Measurements from ENCODE around the gene SLC25A40.
"Not testable (repeated sequence)": the region's sequence is repeated elsewhere in the genome, so short reads cannot be mapped to it uniquely, and the experiment has no call there.

SLC25A40 gene, protein sequence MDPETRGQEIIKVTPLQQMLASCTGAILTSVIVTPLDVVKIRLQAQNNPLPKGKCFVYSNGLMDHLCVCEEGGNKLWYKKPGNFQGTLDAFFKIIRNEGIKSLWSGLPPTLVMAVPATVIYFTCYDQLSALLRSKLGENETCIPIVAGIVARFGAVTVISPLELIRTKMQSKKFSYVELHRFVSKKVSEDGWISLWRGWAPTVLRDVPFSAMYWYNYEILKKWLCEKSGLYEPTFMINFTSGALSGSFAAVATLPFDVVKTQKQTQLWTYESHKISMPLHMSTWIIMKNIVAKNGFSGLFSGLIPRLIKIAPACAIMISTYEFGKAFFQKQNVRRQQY

DNA sequence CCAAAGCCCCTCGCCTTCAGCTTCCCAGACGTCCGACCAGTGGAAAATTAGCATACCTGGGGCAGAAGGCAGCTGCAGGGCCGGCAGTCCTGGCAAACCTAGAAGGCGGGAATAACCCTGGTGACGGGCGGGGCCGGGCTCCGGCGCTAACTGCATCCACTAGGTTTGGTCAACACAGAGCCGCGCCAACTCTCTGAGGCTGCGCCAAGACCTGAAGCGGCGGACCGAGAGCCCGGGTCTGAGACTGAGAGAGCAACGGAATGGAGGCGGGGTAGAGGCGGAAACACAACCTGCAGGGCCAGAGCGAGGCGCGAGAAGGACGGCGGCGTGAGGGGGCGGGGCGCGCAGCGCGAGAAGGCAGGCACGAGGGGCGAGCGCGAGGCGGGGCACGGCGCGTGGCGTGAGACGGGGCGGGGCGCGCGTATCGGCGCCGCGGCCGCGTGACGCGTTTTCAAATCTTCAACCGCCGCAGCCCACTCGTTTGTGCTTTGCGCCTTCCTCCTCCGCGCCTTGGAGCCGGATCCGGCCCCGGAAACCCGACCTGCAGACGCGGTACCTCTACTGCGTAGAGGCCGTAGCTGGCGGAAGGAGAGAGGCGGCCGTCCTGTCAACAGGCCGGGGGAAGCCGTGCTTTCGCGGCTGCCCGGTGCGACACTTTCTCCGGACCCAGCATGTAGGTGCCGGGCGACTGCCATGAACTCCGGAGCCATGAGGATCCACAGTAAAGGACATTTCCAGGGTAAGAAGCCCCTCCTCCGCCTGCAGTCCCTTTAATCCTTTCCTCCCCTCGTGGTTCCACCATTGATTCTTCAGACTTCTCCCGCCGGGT is at the start of gene SLC25A40, which contains the start of gene DBF4:
Gene SLC25A40 (minus strand): TSS at position 321 of the 829 bp plus-strand sequence. CDS start 17,633 bp downstream, outside the sequence.
Gene DBF4 (plus strand): TSS at position 454 of the 829 bp plus-strand sequence. CDS start 240 bp downstream, at position 694.
- peak; percentile 52 to 94 (median 86) for DNase-seq

DNA sequence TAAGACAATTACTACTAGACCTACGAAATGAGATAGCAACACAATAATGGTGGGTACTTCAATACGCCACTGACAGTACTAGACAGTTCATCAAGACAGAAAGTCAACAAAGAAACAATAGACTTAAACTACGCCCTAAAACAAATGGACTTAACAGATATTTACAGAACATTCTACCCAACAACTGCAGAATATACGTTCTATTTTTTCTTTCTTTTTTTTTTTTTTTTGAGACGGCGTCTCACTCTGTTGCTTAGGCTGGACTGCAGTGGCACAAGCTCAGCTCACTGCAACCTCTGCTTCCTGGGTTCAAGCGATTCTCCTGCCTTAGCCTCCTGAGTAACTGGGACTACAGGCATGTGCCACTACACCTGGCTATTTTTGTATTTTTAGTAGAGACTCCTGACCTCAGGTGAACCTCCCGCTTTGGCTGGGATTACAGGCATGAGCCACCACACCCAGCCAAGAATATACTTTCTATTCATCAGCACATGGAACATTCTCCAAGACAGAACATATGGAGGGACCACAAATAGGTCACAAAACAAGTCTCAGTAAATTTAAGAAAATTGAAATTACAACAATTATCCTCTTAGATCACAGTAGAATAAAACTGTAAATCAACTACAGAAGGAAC is 46.7 kb upstream of the SLC25A40 start:
- DNase-seq: not testable (repeated sequence)

DNA sequence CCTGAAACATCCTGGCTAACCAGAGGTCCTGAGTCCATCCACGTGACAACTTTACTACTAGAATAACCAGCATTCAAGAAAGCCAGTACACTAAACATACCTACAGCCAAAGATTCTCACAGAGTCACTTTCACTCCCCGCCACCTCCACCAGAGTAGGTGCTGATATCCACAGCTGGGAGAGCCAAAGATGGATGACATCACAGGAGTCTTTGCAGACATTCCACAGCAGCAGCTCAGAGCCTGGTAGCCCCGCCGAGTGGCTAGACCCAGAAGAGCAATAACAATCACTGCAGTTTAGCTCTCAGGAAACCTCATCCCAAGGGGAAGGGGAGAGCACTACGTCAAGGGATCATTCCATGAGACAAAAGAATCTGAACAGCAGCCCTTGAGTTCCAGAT is 44.4 kb upstream of the SLC25A40 start:
- no peak for DNase-seq

DNA sequence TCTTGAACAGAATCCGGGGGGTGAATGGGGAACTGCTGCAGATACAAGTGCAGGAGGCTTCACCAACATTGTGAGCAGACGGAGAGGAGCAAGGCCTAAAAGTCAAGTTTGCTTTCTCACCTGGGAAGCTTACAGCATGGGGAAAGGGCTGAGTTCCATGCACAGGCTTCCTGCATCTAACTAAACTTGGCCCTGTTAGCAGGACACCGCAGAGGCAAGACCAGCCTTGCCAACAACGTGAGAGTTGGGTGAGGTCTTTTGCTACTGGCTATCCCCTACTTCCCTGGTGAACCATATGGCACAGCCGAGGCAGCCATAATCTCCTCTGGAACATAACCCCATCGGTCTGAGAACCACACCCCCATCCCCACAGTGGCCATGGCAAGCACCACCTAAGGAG is 43.7 kb upstream of the SLC25A40 start:
- no peak for DNase-seq

DNA sequence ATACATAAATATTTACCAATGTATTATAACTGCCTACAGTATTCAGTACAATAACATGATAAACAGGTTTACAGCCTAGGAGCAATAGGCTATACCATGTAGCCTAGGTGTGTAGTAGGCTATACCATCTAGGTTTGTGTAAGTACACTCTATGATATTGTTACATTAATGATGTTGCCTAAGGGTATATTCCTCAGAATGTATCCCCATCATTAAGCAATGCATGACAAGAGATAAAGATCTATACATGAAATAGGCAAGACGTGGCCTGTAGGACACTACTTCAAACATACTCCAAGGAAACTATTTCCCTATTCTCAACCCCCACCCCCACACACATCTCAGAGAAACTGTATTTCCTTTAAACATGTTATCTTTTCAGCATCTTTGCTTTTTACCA is 42.6 kb upstream of the SLC25A40 start:
- no peak for DNase-seq

DNA sequence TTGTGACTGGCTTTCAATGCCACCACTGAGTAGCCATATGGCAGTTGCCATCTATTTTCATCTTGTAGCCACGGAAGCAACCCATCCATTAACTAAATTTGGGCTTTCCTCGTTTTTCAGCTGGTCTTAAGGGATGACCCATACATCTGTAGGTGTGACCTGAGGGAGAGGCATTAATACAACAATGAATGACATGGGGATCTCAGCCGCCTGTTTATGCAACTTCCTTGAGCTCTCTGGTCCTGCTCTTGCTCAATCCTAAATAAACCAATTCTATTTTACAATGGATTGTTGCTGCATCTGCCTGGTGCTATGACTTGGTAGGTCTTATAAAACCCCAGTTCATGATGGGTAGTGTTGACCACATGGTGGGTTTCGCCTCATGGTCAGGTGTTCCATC is 36.0 kb upstream of the SLC25A40 start:
- DNase-seq: no peak

DNA sequence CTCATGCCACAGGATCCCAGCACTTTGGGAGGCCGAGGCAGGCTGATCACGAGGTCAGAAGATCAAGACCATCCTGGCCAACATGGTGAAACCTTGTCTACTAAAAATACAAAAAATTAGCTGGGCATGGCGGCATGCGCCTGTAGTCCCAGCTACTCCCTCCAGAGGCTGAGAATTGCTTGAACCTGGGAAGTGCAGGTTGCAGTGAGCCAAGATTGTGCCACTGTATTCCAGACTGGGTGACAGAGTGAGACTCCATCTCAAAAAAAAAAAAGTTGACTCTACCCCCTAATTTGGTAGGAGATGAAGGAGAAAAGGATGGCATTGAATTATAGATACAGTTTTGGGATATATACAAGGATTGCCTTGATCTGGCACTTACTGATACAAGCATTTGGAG is 32.7 kb upstream of the SLC25A40 start:
- not testable (repeated sequence) for DNase-seq

DNA sequence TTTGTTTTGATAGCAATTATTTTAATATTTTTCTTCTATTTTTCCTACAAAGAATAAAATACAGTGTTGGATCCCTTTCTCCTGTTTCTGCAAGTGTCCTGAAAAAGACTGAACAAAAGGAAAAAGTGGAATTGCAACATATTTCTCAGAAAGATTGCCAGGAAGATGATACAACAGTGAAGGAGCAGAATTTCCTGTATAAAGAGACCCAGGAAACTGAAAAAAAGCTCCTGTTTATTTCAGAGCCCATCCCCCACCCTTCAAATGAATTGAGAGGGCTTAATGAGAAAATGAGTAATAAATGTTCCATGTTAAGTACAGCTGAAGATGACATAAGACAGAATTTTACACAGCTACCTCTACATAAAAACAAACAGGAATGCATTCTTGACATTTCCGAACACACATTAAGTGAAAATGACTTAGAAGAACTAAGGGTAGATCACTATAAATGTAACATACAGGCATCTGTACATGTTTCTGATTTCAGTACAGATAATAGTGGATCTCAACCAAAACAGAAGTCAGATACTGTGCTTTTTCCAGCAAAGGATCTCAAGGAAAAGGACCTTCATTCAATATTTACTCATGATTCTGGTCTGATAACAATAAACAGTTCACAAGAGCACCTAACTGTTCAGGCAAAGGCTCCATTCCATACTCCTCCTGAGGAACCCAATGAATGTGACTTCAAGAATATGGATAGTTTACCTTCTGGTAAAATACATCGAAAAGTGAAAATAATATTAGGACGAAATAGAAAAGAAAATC is 31.2 kb upstream of the SLC25A40 start:
- DNase-seq: not testable (repeated sequence)

DNA sequence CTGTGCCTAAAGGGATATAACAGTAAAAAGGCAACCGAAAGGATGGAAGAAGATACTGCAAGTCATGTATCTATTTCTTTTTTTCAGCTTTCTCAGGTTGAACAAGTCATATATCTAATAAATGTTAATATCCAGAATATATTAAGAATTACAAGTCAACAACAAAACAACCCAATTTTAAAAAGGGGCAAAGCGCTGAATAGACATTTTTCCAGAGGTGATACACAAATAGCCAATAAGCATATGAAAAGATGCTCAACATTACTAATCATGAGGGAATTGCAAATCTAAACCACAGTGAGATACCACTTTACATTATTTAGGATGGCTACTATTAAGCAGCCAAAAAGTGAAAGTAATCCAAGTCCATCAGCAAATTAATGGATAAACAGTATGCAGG is 23.1 kb upstream of the SLC25A40 start:
- no peak for DNase-seq

DNA sequence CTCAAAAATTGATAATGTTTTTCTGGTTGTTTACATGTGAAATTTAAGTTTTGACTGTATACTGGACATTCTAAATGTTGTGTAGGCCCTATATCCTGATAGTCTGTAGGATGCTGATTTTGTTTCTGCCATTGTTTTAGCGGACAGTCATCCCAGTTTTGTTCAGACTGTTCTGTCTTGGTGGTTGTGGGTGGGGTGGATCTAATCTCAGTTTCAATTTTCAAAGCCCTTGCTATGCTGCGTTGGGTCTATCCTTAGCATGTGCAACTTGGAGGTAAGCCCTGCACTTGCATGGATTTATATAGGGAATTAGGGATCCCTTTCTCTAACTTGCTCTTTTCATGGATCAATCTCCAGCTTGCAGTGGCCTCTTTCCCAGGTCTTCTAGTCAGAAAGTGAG is 19.2 kb upstream of the SLC25A40 start:
- DNase-seq: no peak

DNA sequence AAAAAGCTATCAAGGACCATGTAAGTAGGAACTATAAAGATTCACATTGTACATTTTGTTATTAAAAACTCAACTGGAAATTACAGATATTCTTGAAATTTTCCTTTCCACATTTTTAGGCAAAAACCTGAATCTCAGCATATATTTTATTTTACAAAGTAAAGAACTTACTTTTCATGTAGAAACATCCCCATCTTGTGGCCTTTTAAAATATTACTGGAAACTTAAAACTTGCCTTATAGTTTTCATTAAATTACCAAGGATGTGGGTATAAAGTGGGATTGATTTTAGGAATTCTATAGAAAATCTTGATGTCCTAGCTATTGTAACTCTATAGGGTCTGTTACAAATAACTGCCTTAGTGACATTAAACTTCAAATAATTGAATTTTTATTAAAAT is 10.7 kb upstream of the SLC25A40 start:
- no peak for DNase-seq

DNA sequence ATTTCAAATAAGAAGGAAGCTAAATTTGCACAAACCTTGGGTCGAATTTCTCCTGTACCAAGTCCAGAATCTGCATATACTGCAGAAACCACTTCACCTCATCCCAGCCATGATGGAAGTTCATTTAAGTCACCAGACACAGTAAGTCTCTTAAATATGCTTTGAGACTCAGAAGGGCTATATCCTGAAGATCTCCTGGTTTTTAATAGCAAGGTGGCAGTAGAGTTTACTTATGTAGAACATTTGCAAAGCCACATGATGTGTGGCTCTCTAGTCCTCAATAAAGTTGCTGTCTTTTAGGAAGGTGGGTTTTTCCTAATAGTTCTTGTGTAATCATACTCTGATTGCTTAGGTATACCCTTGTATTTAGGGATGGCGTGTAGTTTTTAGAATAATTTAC is 8.9 kb upstream of the SLC25A40 start:
- DNase-seq: no peak

DNA sequence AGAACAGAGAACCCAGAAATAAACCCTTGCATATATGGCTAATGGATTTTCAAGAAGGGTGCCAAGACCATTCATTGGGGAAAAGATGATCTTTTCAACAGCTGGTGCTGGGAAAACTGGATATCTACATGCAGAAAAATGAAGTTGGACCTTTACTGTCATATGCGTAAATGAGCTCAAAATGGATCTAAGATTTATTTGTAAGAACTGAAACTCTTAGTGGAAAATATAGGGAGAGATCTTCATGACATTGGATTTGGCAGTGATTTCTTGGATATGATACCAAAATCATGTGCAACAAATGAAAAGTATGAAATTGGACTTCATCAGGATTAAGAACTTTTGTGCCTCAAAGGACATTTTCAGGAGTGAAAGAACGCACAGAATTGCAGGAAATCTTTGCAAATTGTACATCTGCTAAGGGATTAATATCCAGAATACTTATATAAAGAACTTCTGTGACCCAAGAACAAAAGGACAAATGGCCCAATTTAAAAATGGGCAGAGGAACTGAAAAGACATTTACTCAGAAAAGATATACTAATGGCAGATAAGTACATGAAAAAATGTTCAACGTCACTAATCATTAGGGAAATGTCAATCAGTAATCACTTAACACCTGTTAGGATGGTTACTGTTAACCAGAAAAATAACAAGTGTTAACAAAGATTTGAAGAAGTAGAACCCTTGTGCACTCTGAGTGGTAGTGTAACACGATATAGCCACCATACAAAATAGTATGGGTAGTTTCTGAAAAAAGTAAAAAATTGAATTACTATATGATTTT is 6.2 kb upstream of the SLC25A40 start:
- no peak for DNase-seq

DNA sequence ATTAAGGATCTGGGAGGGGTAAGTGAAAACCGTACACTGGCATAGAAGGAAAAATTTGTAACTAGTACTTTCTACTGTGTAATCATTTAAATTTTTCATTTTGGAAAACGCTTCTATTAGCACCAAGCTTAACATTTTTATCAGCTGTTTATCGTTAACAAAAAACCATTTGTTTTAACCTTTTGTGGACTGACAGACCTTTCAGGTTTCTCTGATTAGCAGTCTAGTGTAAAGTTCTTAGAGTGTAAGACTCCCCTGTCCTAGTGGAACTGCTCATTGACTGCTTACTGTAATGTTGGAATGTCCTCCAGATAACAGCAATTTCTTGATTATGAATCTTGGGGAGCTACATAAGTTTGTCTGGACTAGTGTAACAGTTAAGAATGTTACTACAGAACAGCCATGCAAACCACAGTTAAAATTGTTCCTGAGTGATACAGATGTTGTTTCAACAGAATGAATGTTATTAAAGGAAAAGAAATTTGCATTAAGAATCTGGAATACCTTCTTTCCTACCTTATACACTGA is 2.1 kb upstream of the SLC25A40 start:
- no peak for DNase-seq

DNA sequence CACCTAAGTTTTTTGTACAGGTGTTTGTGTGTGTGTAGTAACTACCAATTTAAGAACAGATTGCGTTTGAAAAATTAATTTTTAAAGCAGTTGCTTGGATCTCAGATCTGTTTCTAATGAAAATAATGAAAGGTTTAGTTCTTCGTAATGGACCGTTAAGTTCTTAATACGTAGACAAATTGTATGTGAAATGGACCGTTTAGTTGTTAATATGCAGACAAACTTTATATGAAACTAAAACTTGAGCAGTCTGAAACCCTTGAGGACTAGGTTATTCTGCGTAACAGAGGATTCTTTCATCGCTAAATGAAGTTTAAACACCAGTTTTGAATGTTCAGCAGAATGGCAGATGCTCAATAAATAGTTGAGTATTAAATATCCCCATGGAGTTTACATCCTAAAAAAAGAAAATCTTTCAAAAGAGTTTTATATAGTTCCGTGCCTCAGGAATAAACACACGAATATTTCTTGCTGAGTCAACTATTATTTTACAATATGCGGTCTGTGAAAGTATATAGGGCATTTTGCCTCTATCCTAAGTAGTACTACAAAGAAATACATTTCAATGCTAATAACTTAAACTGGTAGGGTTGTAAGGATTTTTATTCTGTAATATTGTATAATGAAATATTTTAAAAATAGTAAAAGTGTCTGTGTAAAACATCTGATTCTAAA is 1.3 kb upstream of the SLC25A40 start:
- DNase-seq: no peak

DNA sequence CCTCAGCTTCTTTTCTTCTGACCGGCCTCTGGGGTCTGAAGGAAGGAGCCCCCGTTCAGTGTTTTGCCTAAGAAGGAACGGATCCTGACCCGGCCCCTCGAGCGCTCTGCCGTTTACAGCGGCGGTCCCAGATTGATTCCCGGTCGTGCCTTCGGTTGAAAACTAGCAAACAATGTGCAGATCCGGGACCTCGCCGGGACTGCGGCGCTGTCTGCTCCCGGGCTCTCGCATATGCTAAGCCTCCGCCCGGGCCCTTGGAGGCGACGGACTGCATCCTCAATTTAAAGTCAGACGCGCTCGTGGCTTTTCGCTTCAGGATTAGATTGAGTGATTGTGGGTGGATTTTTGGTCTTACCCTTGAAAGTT is 692 bp upstream of the SLC25A40 start:
- peak in 40 of 51 donors; percentile 4 to 80 (median 42) for DNase-seq

DNA sequence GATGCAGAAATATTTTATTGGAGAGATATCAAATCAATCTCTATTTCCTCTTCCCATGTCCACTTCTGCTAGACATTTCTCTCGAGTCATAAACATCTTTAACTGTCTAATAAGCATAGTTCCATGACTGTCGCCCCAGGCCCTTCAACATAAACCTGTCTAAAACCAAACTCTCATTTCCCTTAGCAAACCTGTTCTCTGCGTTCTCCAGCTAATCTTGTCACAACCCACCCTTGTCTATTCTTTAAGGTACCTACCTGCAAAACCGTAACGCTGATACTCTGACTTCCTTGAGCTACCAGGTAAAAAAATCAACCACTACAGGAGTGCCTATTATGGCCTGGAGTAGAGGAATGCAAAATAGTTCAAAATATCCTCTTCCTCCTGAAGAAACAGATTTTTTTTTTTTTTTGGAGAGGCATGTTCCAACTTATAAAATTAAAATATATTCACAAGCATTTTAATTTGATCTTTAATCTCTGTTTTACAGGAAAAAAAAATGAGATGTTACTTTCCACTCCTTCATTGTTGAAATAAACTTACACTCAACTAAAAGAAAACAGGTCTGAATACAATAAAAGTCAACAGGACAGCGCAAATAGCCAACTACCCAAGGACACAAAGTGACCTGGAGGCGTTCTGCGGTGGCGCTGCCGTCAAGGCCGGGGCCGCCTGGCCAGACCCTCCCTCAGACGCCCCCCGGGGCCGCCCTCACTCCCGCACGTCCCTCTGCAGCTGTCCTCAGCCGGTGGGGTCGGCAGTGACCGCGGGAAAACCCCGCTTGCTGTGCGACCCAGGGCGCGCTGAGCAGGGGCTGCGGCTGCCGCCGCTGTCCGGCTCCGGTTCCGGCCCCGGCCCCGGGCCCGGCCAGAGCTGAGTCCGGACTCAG is 765 bp downstream of the SLC25A40 start:
- peak in 18 of 51 donors; percentile 8 to 71 (median 42) for DNase-seq

DNA sequence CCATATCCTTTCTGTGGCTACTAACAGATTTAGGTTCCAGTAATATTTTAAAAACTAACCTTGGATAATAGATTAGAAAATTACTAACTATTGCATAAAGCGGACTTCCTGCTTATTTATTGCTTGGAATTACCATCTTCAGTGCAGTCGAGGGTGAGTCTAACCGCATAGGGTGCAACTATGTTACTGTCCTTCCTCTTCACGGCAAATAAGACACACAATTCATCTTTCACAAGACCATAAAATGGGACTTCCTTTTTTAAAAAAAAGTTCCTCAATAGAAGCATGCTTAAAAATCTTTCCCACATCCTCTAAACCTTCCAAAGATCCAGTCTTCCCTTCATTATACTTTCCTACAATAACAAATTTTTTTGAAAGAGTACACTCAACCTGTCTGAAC is 2.1 kb downstream of the SLC25A40 start:
- no peak for DNase-seq

DNA sequence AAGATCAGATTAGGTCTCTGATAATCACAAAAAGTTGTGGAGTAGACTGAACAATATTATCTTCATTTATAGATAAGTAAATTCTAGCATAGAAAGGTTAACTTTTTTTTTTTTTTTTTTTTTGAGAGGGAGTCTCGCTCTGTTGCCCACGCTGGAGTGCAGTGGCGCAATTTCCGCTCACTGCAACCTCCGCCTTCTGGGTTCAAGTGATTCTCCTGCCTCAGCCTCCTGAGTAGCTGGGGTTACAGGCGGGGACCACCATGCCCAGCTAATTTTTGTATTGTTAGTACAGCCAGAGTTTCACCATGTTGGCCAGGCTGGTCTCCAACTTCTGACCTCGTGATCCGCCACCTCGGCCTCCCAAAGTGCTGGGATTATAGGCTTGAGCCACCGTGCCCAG is 2.8 kb downstream of the SLC25A40 start:
- DNase-seq: not testable (repeated sequence)
